ENCODE data around the gene NCOA1.
A peak's percentile ranks its signal among the peaks of the same experiment; 100 is the strongest.

Gene NCOA1

GRCh38 chr2:24697792-24698191 lies 206.7 kb downstream of the NCOA1 start:
- no peaks in the 10 kb centered on the region for H3K9me3 ChIP-seq (ENCODE audit: severe bottlenecking)
- no peak overlapping the region for H3K27ac ChIP-seq (ENCODE audit: poor library complexity, severe bottlenecking)
- no peaks in the 10 kb centered on the region for H3K27me3 ChIP-seq (ENCODE audit: insufficient read depth, poor library complexity, severe bottlenecking)
- peaks cover 6% of the 10 kb centered on the region for H3K4me1 ChIP-seq (ENCODE audit: insufficient read depth, poor library complexity, severe bottlenecking)
- DNase-seq (ENCODE audit: low spot score): no peak
- ATAC-seq (ENCODE audit: low read depth): no peak
- no peak for TF ChIP-seq CTCF (IDR thresholded peaks at IDR 0.05; ENCODE audit: poor library complexity, severe bottlenecking)
- H3K36me3 ChIP-seq (ENCODE audit: low read depth): no peaks in the 10 kb centered on the region
- H3K4me3 ChIP-seq (ENCODE audit: severe bottlenecking): no peak overlapping the region

GRCh38 chr2:24702800-24703199 lies 211.7 kb downstream of the NCOA1 start:
- H3K27me3 ChIP-seq (ENCODE audit: insufficient read depth, poor library complexity, severe bottlenecking): no peaks in the 10 kb centered on the region
- H3K4me1 ChIP-seq (ENCODE audit: insufficient read depth, poor library complexity, severe bottlenecking): peaks cover 11% of the 10 kb centered on the region
- H3K9me3 ChIP-seq (ENCODE audit: severe bottlenecking): no peaks in the 10 kb centered on the region
- TF ChIP-seq CTCF (IDR thresholded peaks at IDR 0.05; ENCODE audit: poor library complexity, severe bottlenecking): no peak
- H3K36me3 ChIP-seq (ENCODE audit: low read depth): no peaks in the 10 kb centered on the region
- H3K4me3 ChIP-seq (ENCODE audit: severe bottlenecking): no peak overlapping the region
- no peak for DNase-seq (ENCODE audit: low spot score)
- ATAC-seq (ENCODE audit: low read depth): peak; percentile 99
- no peak overlapping the region for H3K27ac ChIP-seq (ENCODE audit: poor library complexity, severe bottlenecking)

GRCh38 chr2:24704692-24705091 lies 213.6 kb downstream of the NCOA1 start:
- Histone ChIP-seq H3K9me3 (ENCODE audit: severe bottlenecking) (no peaks in the 10 kb centered on the region), H3K4me1 (ENCODE audit: insufficient read depth, poor library complexity, severe bottlenecking) (peaks cover 11% of the 10 kb centered on the region)
- no peak for TF ChIP-seq CTCF (IDR thresholded peaks at IDR 0.05; ENCODE audit: poor library complexity, severe bottlenecking)

GRCh38 chr2:24707143-24707542 lies 216.1 kb downstream of the NCOA1 start:
- no peaks in the 10 kb centered on the region for H3K9me3 ChIP-seq (ENCODE audit: severe bottlenecking)
- no peak overlapping the region for H3K27ac ChIP-seq (ENCODE audit: poor library complexity, severe bottlenecking)
- DNase-seq (ENCODE audit: low spot score): no peak
- no peaks in the 10 kb centered on the region for H3K27me3 ChIP-seq (ENCODE audit: insufficient read depth, poor library complexity, severe bottlenecking)
- H3K4me1 ChIP-seq (ENCODE audit: insufficient read depth, poor library complexity, severe bottlenecking): peaks cover 11% of the 10 kb centered on the region
- ATAC-seq (ENCODE audit: low read depth): no peak
- H3K4me3 ChIP-seq (ENCODE audit: severe bottlenecking): no peak overlapping the region
- H3K36me3 ChIP-seq (ENCODE audit: low read depth): no peaks in the 10 kb centered on the region; the same call in 1 of the 2 replicates
- no peak for TF ChIP-seq CTCF (IDR thresholded peaks at IDR 0.05; ENCODE audit: poor library complexity, severe bottlenecking)

More at GRCh38 chr2:24704692-24705091, 213.6 kb downstream of the NCOA1 start:
- ATAC-seq (ENCODE audit: low read depth) (no peak), DNase-seq (ENCODE audit: low spot score) (no peak)
- Histone ChIP-seq H3K36me3 (ENCODE audit: low read depth) (no peaks in the 10 kb centered on the region), H3K27ac (ENCODE audit: poor library complexity, severe bottlenecking) (no peak overlapping the region), H3K27me3 (ENCODE audit: insufficient read depth, poor library complexity, severe bottlenecking) (no peaks in the 10 kb centered on the region), H3K4me3 (ENCODE audit: severe bottlenecking) (no peak overlapping the region)

- ATAC-seq (ENCODE audit: low read depth): peak; percentile 78
- no peaks in the 10 kb centered on the region for H3K27me3 ChIP-seq (ENCODE audit: insufficient read depth, poor library complexity, severe bottlenecking)
- no peaks in the 10 kb centered on the region for H3K9me3 ChIP-seq (ENCODE audit: severe bottlenecking)
- H3K36me3 ChIP-seq (ENCODE audit: low read depth): no peaks in the 10 kb centered on the region; the same call in 1 of the 2 replicates
- no peak overlapping the region for H3K4me3 ChIP-seq (ENCODE audit: severe bottlenecking)
- no peak for TF ChIP-seq CTCF (IDR thresholded peaks at IDR 0.05; ENCODE audit: poor library complexity, severe bottlenecking)
- H3K4me1 ChIP-seq (ENCODE audit: insufficient read depth, poor library complexity, severe bottlenecking): no peaks in the 10 kb centered on the region
- DNase-seq (ENCODE audit: low spot score): no peak
- no peak overlapping the region for H3K27ac ChIP-seq (ENCODE audit: poor library complexity, severe bottlenecking)
Measured at GRCh38 chr2:24708537-24709152, 217.6 kb downstream of the NCOA1 start.

Measured in RWPE2 (cell line).